GM19324 (cell line): Measurements from ENCODE around the gene TSPY10.
"Not testable (repeated sequence)": the region's sequence is repeated elsewhere in the genome, so short reads cannot be mapped to it uniquely, and the experiment has no call there.

Experiments
- ATAC-seq: cut with Tn5 transposase; IDR thresholded peaks from one replicate; pipeline ENCODE4 v1.9.1; 2021; ENCODE audit warnings: mild to moderate bottlenecking, moderate library complexity; ENCODE audit not compliant: unreplicated experiment, low FRiP score

TSPY10 gene

GRCh38 chrY:9527580-9527979, at the start of gene TSPY10:
TSS of gene TSPY10 (plus strand) at chrY:9527880. CDS start at chrY:9527926, 46 bp downstream.
- ATAC-seq = not testable (repeated sequence)

DNA sequence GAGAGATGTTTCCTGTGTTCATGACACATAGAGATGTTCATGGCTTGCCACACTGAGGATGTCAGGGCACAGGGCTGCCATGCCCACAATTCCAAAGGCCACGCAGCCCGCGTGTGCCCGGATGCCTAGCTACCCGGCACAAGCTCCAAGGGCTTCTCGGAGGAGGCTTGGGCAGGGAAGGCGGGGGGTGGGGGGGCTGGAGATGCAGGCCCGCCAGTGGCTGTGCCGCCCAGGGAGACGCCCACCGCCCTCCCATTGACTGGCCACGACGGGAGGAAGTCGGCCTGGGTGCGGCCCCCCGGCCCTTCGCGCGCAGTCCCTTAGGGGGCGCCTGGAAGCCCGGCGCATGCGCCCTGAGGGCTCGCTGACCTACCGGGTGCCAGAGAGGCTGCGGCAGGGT, 40.7 kb upstream of the TSPY10 start, which contains the start of gene TSPY9:
Gene TSPY9 (plus strand): TSS at position 301 of the 400 bp plus-strand sequence. CDS start 46 bp downstream, at position 347.
- ATAC-seq = not testable (repeated sequence)

DNA sequence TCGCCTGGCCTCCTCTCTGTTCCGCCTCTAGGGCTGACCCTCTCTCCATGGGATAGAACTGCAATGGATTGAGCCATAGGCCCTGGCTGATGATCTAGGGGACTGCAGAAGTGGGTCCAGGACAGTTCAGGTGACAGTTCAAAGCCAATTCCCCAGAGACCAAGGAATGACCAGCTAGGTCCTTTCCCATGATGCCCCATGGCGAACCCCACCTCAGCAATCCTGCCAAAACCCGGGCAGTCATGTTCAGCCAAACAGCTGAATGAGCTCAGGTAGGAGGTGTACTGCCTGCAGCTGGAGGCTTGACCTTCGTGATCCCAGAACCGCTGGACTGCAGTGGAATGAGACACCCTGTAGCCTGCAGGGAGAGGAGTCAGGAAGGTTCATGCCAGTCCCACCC, 23.3 kb upstream of the TSPY10 start:
- not testable (repeated sequence) for ATAC-seq

DNA sequence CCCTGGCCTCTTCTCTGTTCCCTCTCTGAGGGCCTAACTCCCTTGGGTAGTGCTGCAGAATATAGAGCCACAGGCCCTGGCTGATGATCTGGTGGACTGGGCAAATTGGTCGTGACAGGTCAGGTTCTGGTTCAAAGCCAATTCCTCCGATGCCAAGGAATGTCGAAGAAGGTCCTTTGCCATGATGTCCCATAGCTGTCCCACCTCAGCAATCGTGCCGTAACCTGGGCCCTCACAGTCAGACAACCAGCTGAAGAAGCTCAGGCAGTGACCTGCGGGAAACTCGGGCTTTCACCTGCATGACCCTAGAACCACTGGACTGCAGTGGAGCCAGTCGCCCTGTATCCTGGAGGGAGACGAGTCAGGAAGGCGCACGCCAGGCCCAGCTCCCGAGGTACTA, 11.4 kb upstream of the TSPY10 start:
- ATAC-seq = not testable (repeated sequence)
